Heart right ventricle (tissue), 16 donors: ENCODE measurements around the gene PMEPA1. TPM values are rescaled to one million over a fixed set of nuclear protein-coding genes. Genes with fewer than 3 reads are reported as not detected.

ENCODE experiments used
- ATAC-seq, 8 donors: fragments of 200-7000 bp; cut with Tn5 transposase; one replicate each; pipeline ENCODE4 v1.9.1; 2020; ENCODE audit warnings: mild to moderate bottlenecking in 8 of 8, moderate library complexity in 8 of 8, moderate number of reproducible peaks in 1 of 8
- DNase-seq, 2 donors: peaks; one replicate each; pipeline ENCODE4 v3.0.0-alpha.2; 2020
- H3K27ac ChIP-seq, 10 donors: fragments of 200-600 bp; sonication (generic) in 2 of 10; one replicate each; pipeline versions ENCODE4 v1.5.0 to v1.8.0; 2020 to 2022; ENCODE audit warnings: mild to moderate bottlenecking in 3 of 10
- H3K27me3 ChIP-seq, 7 donors: fragments of 200-600 bp; one replicate each; pipeline ENCODE4 v1.8.0; 2021 to 2022; ENCODE audit warnings: mild to moderate bottlenecking in 2 of 7
- H3K36me3 ChIP-seq, 9 donors: fragments of 200-600 bp; sonication (generic) in 1 of 9; one replicate each; pipeline versions ENCODE4 v1.5.0 to v1.8.0; 2020 to 2022; ENCODE audit warnings: mild to moderate bottlenecking in 2 of 9
- H3K4me1 ChIP-seq, 9 donors: fragments of 200-600 bp; sonication (generic) in 1 of 9; one replicate each; pipeline versions ENCODE4 v1.5.0 to v1.8.0; 2020 to 2022; ENCODE audit warnings: mild to moderate bottlenecking in 4 of 9
- H3K4me3 ChIP-seq, 10 donors: fragments of 200-600 bp; sonication (generic) in 2 of 10; one replicate each; pipeline versions ENCODE4 v1.5.0 to v1.8.0; 2020 to 2022; ENCODE audit warnings: mild to moderate bottlenecking in 7 of 10, moderate library complexity in 2 of 10
- H3K9me3 ChIP-seq, 11 donors: fragments of 200-600 bp in 10 of 11; sonication (generic) in 2 of 11; one replicate each; pipeline versions ENCODE4 v1.5.0 to v1.8.0; 2013 to 2022; ENCODE audit warnings: mild to moderate bottlenecking in 2 of 11, control low read depth in 1 of 11, moderate library complexity in 1 of 11
- CTCF ChIP-seq, 9 donors: fragments of 200-600 bp; sonication (generic) in 2 of 9; IDR thresholded peaks; one replicate each; pipeline versions ENCODE4 v1.5.0 to v1.8.0; 2021 to 2022; ENCODE audit warnings: antibody characterized with exemption in 9 of 9, mild to moderate bottlenecking in 5 of 9, moderate library complexity in 1 of 9
- WGBS, 2 donors: extraction: QIAGEN DNeasy Blood & Tissue Kit; methylation state at CpG; one replicate each; pipeline ENCODE4 v1.1.7; 2013; ENCODE audit warnings: inconsistent platforms in 1 of 2; 5-methylcytosine and 5-hydroxymethylcytosine counted together
- intact Hi-C, 10 donors: fragments of 100-400 bp; cut with DNase I; formaldehyde crosslinking; loops; one replicate each; pipeline versions ENCODE4 v1.11.1 to v1.14.2; 2022
- polyA plus RNA-seq, 2 donors: library from polyadenylated mRNA; stranded (reverse); fragments of 200-250 nt; gene quantifications; one replicate each; pipeline ENCODE4 v1.2.3, GENCODE V29; 2013
- total RNA-seq, 10 donors: library from RNA; stranded (reverse); fragmentation: NEBNext Ultra II Directional in 3 of 10; extraction: Animal tissue kit (Norgen Biotek cat#: 25700) in 3 of 10; gene quantifications; one replicate each; pipeline versions ENCODE4 v1.2.1 to v1.2.4, GENCODE V29; 2021 to 2023
- donor health status: Arrhythmogenic right ventricular cardiomyopathy.
- donor health status: ischemic (EF 13 %, LVEDD 7.1; RV severe dilation, severe dysfunction).
- donor health status: healthy with polysubstance abuse.
- donor health status: DM: no; HTN: yes; CAD: no.
- donor health status: DM: no; HTN: no; CAD: no.
- donor health status: ischemic (EF 25% LVEDD 6.9; RV normal size, moderate dysfunction).
- donor health status: ischemic (EF 25% LVEDD 5.7; RV mildly dilated, moderate dysfunction).
- donor health status: healthy.
- donor health status: DM: yes; HTN: yes; CAD: no.
- donor health status: Ischemic cardiomyopathy.
- donor health status: ischemic (EF 35%, LVEDD 5.7; RV mildly dilated, moderate dysfunction).
- donor health status: nonischemic (EF 11% LVEDD 7.7; RV severe dilation, severe dysfunction).
- donor health status: DM: yes; HTN: yes; CAD: no.
- donor health status: PGD.
- donor health status: ischemic (EF 29% LVEDD 5.4; RV normal size, mild dysfunction).
- donor health status: nonischemic (EF 23%, LVEDD 6.1; RV moderate dilation, normal function).

Gene PMEPA1
- total and polyA plus RNA-seq, 12 donors: 10.5 to 81.8 (median 30.4) TPM

GRCh38 chr20:57650266-57650665 lies 59.5 kb downstream of the PMEPA1 start:
- TF ChIP-seq CTCF (IDR thresholded peaks at IDR 0.05): no peak
- intact Hi-C loops: loop anchor here in 7 of 10 donors (5.0 to 10.0 kb wide), 9 partner anchors 48 to 535 kb away; no protein-coding TSS in a partner anchor
- 65 to 66% methylated on average over 9 of the region's 9 CpGs for WGBS, 2 donors

GRCh38 chr20:57649617-57650015 lies 60.2 kb downstream of the PMEPA1 start:
- intact Hi-C loops: loop anchor here in 7 of 10 donors (5.0 to 10.0 kb wide), 9 partner anchors 47 to 535 kb away; no protein-coding TSS in a partner anchor
- peaks cover 0 to 4% (median 3%) of the 10 kb centered on the region in 9 donors for H3K4me1 ChIP-seq
- no peak overlapping the region for H3K27ac ChIP-seq
- H3K36me3 ChIP-seq: peaks cover 0 to 48% (median 19%) of the 10 kb centered on the region in 9 donors
- H3K27me3 ChIP-seq: no peaks in the 10 kb centered on the region
- peaks cover 0 to 8% (median 0%) of the 10 kb centered on the region in 11 donors for H3K9me3 ChIP-seq
- ATAC-seq (no peak), DNase-seq (no peak)
- no peak for TF ChIP-seq CTCF (IDR thresholded peaks at IDR 0.05)
- WGBS, 2 donors: 93% methylated on average over 14 of the region's 14 CpGs
- no peak overlapping the region for H3K4me3 ChIP-seq

More at GRCh38 chr20:57650266-57650665, 59.5 kb downstream of the PMEPA1 start:
- Histone ChIP-seq H3K27ac (no peak overlapping the region), H3K9me3 (peaks cover 0 to 2% (median 0%) of the 10 kb centered on the region in 11 donors), H3K4me1 (peaks cover 0 to 5% (median 4%) of the 10 kb centered on the region in 9 donors), H3K36me3 (peaks cover 0 to 50% (median 19%) of the 10 kb centered on the region in 9 donors), H3K27me3 (no peaks in the 10 kb centered on the region), H3K4me3 (no peak overlapping the region)
- peak in 1 of 2 donors; percentile 2 for DNase-seq
- no peak for ATAC-seq

- intact Hi-C loops: no loop called here
- H3K4me1 ChIP-seq: no peaks in the 10 kb centered on the region
- no peaks in the 10 kb centered on the region for H3K27me3 ChIP-seq
- DNase-seq: no peak
- H3K4me3 ChIP-seq: no peak overlapping the region
- no peak for ATAC-seq
- 84 to 88% methylated on average over 15 of the region's 15 CpGs for WGBS, 2 donors
- H3K36me3 ChIP-seq: peaks cover 0 to 48% (median 19%) of the 10 kb centered on the region in 9 donors
- peaks cover 0 to 14% (median 0%) of the 10 kb centered on the region in 11 donors for H3K9me3 ChIP-seq
- TF ChIP-seq CTCF (IDR thresholded peaks at IDR 0.05): no peak
- no peak overlapping the region for H3K27ac ChIP-seq
Measured at GRCh38 chr20:57648878-57649616, 60.8 kb downstream of the PMEPA1 start.

- no peak overlapping the region for H3K4me3 ChIP-seq
- 86 to 87% methylated on average over 23 of the region's 23 CpGs for WGBS, 2 donors
- no peak for ATAC-seq
Measured at GRCh38 chr20:57647933-57648785, 61.7 kb downstream of the PMEPA1 start.

More at GRCh38 chr20:57647933-57648785, 61.7 kb downstream of the PMEPA1 start:
- Histone ChIP-seq H3K4me1 (no peaks in the 10 kb centered on the region), H3K9me3 (peaks cover 0 to 23% (median 0%) of the 10 kb centered on the region in 11 donors), H3K27ac (no peak overlapping the region), H3K27me3 (no peaks in the 10 kb centered on the region), H3K36me3 (peaks cover 0 to 39% (median 17%) of the 10 kb centered on the region in 9 donors)
- no peak for TF ChIP-seq CTCF (IDR thresholded peaks at IDR 0.05)
- DNase-seq: no peak
- intact Hi-C loops: no loop called here
